ENCODE data around the gene RAB42. TPM values are rescaled to one million over a fixed set of nuclear protein-coding genes. Genes with fewer than 3 reads are reported as not detected.
A peak's percentile ranks its signal among the peaks of the same experiment; 100 is the strongest.

Gene RAB42, protein sequence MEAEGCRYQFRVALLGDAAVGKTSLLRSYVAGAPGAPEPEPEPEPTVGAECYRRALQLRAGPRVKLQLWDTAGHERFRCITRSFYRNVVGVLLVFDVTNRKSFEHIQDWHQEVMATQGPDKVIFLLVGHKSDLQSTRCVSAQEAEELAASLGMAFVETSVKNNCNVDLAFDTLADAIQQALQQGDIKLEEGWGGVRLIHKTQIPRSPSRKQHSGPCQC
- total RNA-seq, result 1 to 10 TPM; 1.8 to 6.6 (median 4.6) TPM

DNA sequence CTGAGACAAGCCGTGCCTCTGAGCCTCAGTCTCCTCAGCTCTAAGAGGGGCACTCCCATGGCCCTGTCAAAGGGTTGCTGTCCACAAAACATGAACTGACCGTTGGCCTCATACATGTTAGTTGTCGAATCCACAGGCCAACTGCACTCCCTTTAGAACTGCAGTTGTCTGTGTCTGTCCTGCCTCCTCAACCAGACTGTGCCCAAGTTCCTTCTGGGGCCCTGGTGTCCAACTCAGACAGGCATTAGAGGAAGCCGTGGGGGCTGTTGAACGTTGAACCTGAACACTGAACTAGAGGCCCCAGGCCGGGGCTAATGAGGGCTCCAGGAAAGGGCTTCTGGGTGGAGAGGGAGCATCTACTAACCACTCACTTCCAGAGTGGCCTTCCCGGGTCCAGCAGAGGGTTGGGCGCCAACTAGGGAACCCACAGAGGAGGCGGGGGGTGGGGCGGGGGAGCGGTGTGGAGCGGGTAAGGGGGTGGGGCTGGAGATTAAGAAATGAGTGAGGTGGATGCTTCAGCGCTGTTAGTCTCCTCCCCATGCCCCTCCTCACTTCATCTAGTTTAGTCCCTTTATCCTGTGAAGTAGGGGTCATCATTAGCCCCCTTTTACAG lies at the start of gene RAB42:
Gene RAB42 (plus strand): TSS at position 558 of the 613 bp plus-strand sequence. CDS start 247 bp downstream, outside the sequence.
- Histone ChIP-seq H3K4me3 (peak within 1 kb of the TSS; percentile 24 to 66 (median 64)), H3K27ac (peak within 1 kb of the TSS in 2 of 4 donors; percentile 16 to 57), H3K36me3 (no peaks in the 10 kb centered on the region), H3K4me1 (peaks cover 0 to 17% (median 0%) of the 10 kb centered on the region in 4 donors), H3K9me3 (no peaks in the 10 kb centered on the region), H3K27me3 (no peaks in the 10 kb centered on the region)
- no peak for TF ChIP-seq POLR2A (IDR thresholded peaks at IDR 0.05)
- TF ChIP-seq, protein P1, sequence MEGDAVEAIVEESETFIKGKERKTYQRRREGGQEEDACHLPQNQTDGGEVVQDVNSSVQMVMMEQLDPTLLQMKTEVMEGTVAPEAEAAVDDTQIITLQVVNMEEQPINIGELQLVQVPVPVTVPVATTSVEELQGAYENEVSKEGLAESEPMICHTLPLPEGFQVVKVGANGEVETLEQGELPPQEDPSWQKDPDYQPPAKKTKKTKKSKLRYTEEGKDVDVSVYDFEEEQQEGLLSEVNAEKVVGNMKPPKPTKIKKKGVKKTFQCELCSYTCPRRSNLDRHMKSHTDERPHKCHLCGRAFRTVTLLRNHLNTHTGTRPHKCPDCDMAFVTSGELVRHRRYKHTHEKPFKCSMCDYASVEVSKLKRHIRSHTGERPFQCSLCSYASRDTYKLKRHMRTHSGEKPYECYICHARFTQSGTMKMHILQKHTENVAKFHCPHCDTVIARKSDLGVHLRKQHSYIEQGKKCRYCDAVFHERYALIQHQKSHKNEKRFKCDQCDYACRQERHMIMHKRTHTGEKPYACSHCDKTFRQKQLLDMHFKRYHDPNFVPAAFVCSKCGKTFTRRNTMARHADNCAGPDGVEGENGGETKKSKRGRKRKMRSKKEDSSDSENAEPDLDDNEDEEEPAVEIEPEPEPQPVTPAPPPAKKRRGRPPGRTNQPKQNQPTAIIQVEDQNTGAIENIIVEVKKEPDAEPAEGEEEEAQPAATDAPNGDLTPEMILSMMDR (IDR thresholded peaks at IDR 0.05), result no peak
- peak; percentile 28 to 62 (median 56) for DNase-seq

DNA sequence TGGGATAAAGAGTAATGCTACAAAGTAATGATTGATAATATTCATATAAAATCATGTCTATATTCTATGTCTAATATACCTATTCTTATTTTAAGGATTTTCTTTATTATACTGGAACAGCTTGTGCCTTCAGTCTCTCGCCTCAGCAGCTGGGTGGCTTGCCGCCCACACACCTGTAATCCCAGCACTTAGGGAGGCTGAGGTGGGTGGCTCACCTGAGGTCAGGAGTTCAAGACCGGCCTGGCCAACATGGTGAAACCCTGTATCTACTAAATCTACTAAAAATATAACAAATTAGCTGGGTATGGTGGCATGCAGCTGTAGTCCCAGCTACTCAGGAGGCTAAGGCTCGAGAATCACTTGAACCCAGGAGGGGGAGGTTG lies 46.8 kb upstream of the RAB42 start:
- Histone ChIP-seq H3K4me1 (no peaks in the 10 kb centered on the region), H3K36me3 (no peaks in the 10 kb centered on the region), H3K27me3 (no peaks in the 10 kb centered on the region), H3K4me3 (no peak overlapping the region), H3K9me3 (no peaks in the 10 kb centered on the region), H3K27ac (no peak overlapping the region)
- TF ChIP-seq, protein P1 (IDR thresholded peaks at IDR 0.05), result no peak
- no peak for TF ChIP-seq POLR2A (IDR thresholded peaks at IDR 0.05)
- no peak for DNase-seq

DNA sequence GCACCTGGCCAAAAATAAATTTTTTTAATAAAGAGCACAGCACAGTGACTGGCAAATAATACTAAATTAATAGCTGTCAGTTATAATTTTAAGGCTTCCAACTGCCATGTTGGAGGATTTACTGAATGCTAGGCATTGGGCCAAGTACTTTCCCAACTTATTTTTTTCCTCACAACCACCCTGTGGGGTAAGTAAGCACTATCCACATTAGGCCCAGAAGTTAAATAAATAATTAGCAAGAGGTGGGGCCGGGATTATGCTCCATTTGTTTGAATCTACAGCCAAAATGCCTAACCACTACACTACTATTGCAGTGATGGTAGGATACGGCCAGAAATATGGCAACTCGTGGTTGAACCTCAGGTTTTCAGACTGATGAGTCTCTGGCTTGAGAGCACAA lies 43.7 kb upstream of the RAB42 start:
- Histone ChIP-seq H3K9me3 (no peaks in the 10 kb centered on the region), H3K27ac (no peak overlapping the region), H3K4me1 (peaks cover 0 to 9% (median 0%) of the 10 kb centered on the region in 4 donors), H3K27me3 (no peaks in the 10 kb centered on the region), H3K36me3 (no peaks in the 10 kb centered on the region), H3K4me3 (no peak overlapping the region)
- TF ChIP-seq, protein P1 (IDR thresholded peaks at IDR 0.05), result no peak
- no peak for TF ChIP-seq POLR2A (IDR thresholded peaks at IDR 0.05)
- no peak for DNase-seq

DNA sequence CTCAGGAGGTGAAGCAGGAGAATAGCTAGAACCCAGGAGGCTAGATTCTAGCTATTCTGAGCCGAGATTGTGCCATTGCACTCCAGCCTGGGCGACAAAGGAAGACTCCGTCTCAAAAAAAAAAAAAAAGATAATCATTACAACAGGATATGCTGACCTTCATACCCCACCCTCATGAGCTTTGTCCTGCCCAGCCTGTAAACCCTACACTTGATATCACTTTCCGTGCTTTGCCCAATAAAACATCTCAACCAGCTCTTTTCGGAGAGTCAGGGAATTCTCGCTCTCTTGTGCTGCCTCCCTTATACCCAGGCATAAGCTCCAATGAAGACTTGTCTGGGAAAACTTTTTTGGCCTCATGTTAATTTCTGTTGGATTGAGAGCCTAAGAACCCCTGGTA lies 40.7 kb upstream of the RAB42 start:
- no peak overlapping the region for H3K4me3 ChIP-seq
- peaks cover 0 to 13% (median 0%) of the 10 kb centered on the region in 3 donors for H3K36me3 ChIP-seq
- H3K27ac ChIP-seq, result no peak overlapping the region
- H3K4me1 ChIP-seq, result peaks cover 0 to 9% (median 2%) of the 10 kb centered on the region in 4 donors
- DNase-seq, result no peak
- no peaks in the 10 kb centered on the region for H3K9me3 ChIP-seq
- no peak for TF ChIP-seq POLR2A (IDR thresholded peaks at IDR 0.05)
- TF ChIP-seq, protein P1 (IDR thresholded peaks at IDR 0.05), result no peak
- H3K27me3 ChIP-seq, result no peaks in the 10 kb centered on the region

DNA sequence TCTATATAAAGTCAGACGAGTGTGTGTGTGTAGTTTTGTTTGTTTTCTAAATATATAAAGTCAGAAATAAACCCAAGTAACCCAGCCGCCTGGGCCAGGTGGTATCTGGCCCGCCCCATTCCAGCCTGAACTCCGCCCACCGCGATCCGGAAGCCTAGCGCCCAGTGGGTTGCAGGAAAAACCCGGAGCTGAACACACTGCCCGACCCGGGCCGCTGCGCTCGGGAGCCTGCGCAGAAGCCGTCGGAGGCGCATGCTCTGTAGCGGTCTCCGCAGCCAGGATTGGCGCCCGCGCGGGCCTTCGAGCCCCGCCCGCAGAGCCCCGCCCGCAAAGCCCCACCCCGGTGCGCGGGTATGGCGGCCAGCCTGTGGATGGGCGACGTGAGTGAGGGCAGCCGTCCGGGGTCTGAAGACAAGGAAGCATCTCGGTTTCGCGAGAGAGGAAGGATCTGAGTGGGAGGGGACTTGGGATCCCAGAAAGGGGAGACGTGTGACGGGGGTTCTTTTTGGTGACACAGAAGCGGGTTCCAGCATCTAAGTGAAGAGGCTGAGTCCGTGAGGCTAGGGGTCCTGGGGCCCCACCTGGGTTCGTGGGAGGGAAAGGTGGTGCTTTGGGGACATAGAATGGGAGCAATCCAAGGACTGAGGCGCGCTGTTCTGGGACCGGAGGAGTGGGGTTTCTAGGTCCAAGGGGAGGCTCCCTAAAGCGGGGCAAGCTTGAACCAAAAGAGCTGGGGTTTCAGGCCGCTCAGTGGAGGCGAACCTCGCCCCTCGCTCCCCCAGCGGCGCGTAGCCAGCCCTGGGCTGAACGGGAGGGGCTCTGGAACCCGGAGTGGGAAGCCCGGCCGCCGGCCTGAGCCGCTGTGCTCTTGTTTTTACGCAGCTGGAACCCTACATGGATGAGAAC lies 39.1 kb upstream of the RAB42 start, which contains the start of gene TRNAU1AP:
Gene TRNAU1AP (plus strand): TSS at position 328 of the 906 bp plus-strand sequence. CDS start 26 bp downstream, at position 354.
- Histone ChIP-seq H3K36me3 (peaks cover 0 to 27% (median 0%) of the 10 kb centered on the region in 3 donors), H3K4me1 (peaks cover 0 to 9% (median 2%) of the 10 kb centered on the region in 4 donors), H3K4me3 (peak within 1 kb of the TSS; percentile 57 to 98 (median 78)), H3K9me3 (no peaks in the 10 kb centered on the region), H3K27me3 (no peaks in the 10 kb centered on the region), H3K27ac (peak within 1 kb of the TSS; percentile 76 to 88 (median 82))
- TF ChIP-seq, protein P1 (IDR thresholded peaks at IDR 0.05), result peak in 1 of 6 experiments; percentile 22
- peak; percentile 73 to 79 for TF ChIP-seq POLR2A (IDR thresholded peaks at IDR 0.05)
- peak; percentile 94 to 99 (median 98) for DNase-seq
